CD14-positive monocyte (primary cell): ENCODE data around the gene CUEDC1. TPM values are rescaled to one million over a fixed set of nuclear protein-coding genes. Genes with fewer than 3 reads are reported as not detected.
A peak's percentile ranks its signal among the peaks of the same experiment; 100 is the strongest.

ENCODE experiments used
- DNase-seq, 3 donors: peaks; one replicate each; pipeline ENCODE4 v3.0.0-alpha.2; 2011 to 2022
- H2AFZ ChIP-seq: 2 replicates; pipeline ENCODE4 v1.6.0; 2012; ENCODE audit warnings: mild to moderate bottlenecking, low read depth, low read length, inconsistent platforms; ENCODE audit not compliant: insufficient read depth, poor library complexity, severe bottlenecking
- H3K27ac ChIP-seq, 2 donors: 1 replicate in 1 of 2; 2 replicates in 1 of 2; pipeline ENCODE4 v1.5.1; 2012 to 2013; ENCODE audit warnings: low read length in 2 of 2, control low read depth in 1 of 2, inconsistent platforms in 1 of 2, low read depth in 1 of 2, mild to moderate bottlenecking in 1 of 2
- H3K27me3 ChIP-seq, 2 donors: one replicate each; pipeline versions ENCODE4 v1.6.0 to v1.6.1; 2011 to 2013; ENCODE audit warnings: low read length in 2 of 2; ENCODE audit not compliant: control insufficient read depth in 2 of 2, insufficient read depth in 2 of 2
- H3K36me3 ChIP-seq, 2 donors: replicated peaks in 1 of 2; 1 replicate in 1 of 2; 2 replicates in 1 of 2; pipeline versions ENCODE4 v1.5.1 to v1.6.1; 2012 to 2013; ENCODE audit warnings: low read length in 2 of 2, control low read depth in 1 of 2, inconsistent platforms in 1 of 2, mild to moderate bottlenecking in 1 of 2; ENCODE audit not compliant: insufficient read depth in 2 of 2, control insufficient read depth in 1 of 2
- H3K4me1 ChIP-seq, 2 donors: 1 replicate in 1 of 2; 2 replicates in 1 of 2; pipeline versions ENCODE4 v1.5.1 to v1.6.1; 2012 to 2013; ENCODE audit warnings: low read length in 2 of 2, control low read depth in 1 of 2, inconsistent platforms in 1 of 2, mild to moderate bottlenecking in 1 of 2, moderate library complexity in 1 of 2; ENCODE audit not compliant: insufficient read depth in 2 of 2, control insufficient read depth in 1 of 2
- H3K4me2 ChIP-seq: replicated peaks from 2 replicates; pipeline ENCODE3; 2012; ENCODE audit warnings: low read length, moderate library complexity, mild to moderate bottlenecking; ENCODE audit not compliant: poor library complexity, severe bottlenecking; ENCODE audit errors: extremely low read depth
- H3K4me3 ChIP-seq, 3 experiments: fragments of 200-600 bp in 1 of 3; sonication (generic) in 1 of 3; replicated peaks in 1 of 3; 1 replicate in 2 of 3; 2 replicates in 1 of 3; pipeline ENCODE4 v1.5.1; 2011 to 2013; ENCODE audit warnings: low read length in 3 of 3, mild to moderate bottlenecking in 3 of 3, control low read depth in 2 of 3, low read depth in 2 of 3, inconsistent platforms in 1 of 3, moderate library complexity in 1 of 3
- H3K79me2 ChIP-seq: 2 replicates; pipeline ENCODE4 v1.6.0; 2012; ENCODE audit warnings: mild to moderate bottlenecking, control low read depth, inconsistent platforms, low read length, moderate library complexity; ENCODE audit not compliant: insufficient read depth
- H3K9ac ChIP-seq: 2 replicates; pipeline ENCODE4 v1.6.0; 2017; ENCODE audit warnings: low read length, mild to moderate bottlenecking; ENCODE audit not compliant: insufficient read depth, poor library complexity, severe bottlenecking
- H3K9me3 ChIP-seq, 2 donors: replicated peaks in 1 of 2; 1 replicate in 1 of 2; 2 replicates in 1 of 2; pipeline versions ENCODE4 v1.5.1 to v1.6.1; 2012 to 2013; ENCODE audit warnings: low read length in 2 of 2, control low read depth in 1 of 2; ENCODE audit not compliant: control insufficient read depth in 1 of 2, insufficient read depth in 1 of 2
- H4K20me1 ChIP-seq: 2 replicates; pipeline ENCODE4 v1.6.0; 2012; ENCODE audit warnings: mild to moderate bottlenecking, low read length, control low read depth, moderate library complexity; ENCODE audit not compliant: insufficient read depth
- H3K27ac Mint-ChIP-seq, 7 donors: one replicate each; pipeline ENCODE4 v1.8.0; 2020; ENCODE audit warnings: mild to moderate bottlenecking in 7 of 7, mixed read lengths in 7 of 7, moderate library complexity in 6 of 7, inconsistent platforms in 2 of 7
- H3K27me3 Mint-ChIP-seq, 3 donors: one replicate each; pipeline ENCODE4 v1.8.0; 2021 to 2022; ENCODE audit warnings: low read depth in 3 of 3, mild to moderate bottlenecking in 3 of 3, mixed read lengths in 3 of 3, moderate library complexity in 3 of 3, inconsistent platforms in 1 of 3
- H3K36me3 Mint-ChIP-seq, 2 donors: one replicate each; pipeline ENCODE4 v1.8.0; 2020; ENCODE audit warnings: mixed read lengths in 2 of 2, inconsistent platforms in 1 of 2, mild to moderate bottlenecking in 1 of 2
- H3K4me1 Mint-ChIP-seq: one replicate; pipeline ENCODE4 v1.8.0; 2020; ENCODE audit warnings: mild to moderate bottlenecking, mixed read lengths
- H3K4me3 Mint-ChIP-seq, 2 donors: one replicate each; pipeline ENCODE4 v1.8.0; 2020; ENCODE audit warnings: mild to moderate bottlenecking in 2 of 2, mixed read lengths in 2 of 2, moderate library complexity in 1 of 2
- H3K9me3 Mint-ChIP-seq, 7 donors: one replicate each; pipeline ENCODE4 v1.8.0; 2020 to 2022; ENCODE audit warnings: mixed read lengths in 7 of 7, mild to moderate bottlenecking in 6 of 7, moderate library complexity in 6 of 7, inconsistent platforms in 2 of 7
- WGBS: methylation state at CpG from one replicate; pipeline ENCODE4 v1.1.5; 2013; ENCODE audit warnings: missing lambda C conversion rate; ENCODE audit not compliant: insufficient coverage; 5-methylcytosine and 5-hydroxymethylcytosine counted together
- intact Hi-C, 2 donors: fragments of 100-400 bp; cut with micrococcal nuclease; formaldehyde crosslinking; loops; one replicate each; pipeline versions ENCODE4 v1.15.0 to v1.15.1; 2023
- polyA plus RNA-seq, 3 donors: library from polyadenylated mRNA; depleted of rRNA in 1 of 3; unstranded in 2 of 3; stranded (reverse) in 1 of 3; fragments of 300-500 nt in 2 of 3; fragments of >200 nt in 1 of 3; fragmentation: Illumina TruSeq in 2 of 3; gene quantifications; 1 replicate in 2 of 3; 2 replicates in 1 of 3; pipeline ENCODE4 v1.2.3, GENCODE V29; 2012 to 2021
- TF ChIP-seq, protein P1 (sequence below): fragments of 200-600 bp; IDR thresholded peaks from one replicate; pipeline ENCODE4 v1.8.0; 2022; ENCODE audit warnings: antibody characterized with exemption, mild to moderate bottlenecking

The CUEDC1 gene
- polyA plus RNA-seq, 3 donors, result 4.2 to 31.0 (median 4.3) TPM

- H3K27me3 Mint-ChIP-seq, result peaks cover 0 to 5% (median 0%) of the 10 kb centered on the region in 3 donors
- 88% methylated on average over 1 of the region's 7 CpGs for WGBS
- peak overlapping the region; percentile 96 to 98 for H3K27ac ChIP-seq
These were observed 51.3 kb downstream of the CUEDC1 start for GRCh38 chr17:57903961-57904360.

DNA sequence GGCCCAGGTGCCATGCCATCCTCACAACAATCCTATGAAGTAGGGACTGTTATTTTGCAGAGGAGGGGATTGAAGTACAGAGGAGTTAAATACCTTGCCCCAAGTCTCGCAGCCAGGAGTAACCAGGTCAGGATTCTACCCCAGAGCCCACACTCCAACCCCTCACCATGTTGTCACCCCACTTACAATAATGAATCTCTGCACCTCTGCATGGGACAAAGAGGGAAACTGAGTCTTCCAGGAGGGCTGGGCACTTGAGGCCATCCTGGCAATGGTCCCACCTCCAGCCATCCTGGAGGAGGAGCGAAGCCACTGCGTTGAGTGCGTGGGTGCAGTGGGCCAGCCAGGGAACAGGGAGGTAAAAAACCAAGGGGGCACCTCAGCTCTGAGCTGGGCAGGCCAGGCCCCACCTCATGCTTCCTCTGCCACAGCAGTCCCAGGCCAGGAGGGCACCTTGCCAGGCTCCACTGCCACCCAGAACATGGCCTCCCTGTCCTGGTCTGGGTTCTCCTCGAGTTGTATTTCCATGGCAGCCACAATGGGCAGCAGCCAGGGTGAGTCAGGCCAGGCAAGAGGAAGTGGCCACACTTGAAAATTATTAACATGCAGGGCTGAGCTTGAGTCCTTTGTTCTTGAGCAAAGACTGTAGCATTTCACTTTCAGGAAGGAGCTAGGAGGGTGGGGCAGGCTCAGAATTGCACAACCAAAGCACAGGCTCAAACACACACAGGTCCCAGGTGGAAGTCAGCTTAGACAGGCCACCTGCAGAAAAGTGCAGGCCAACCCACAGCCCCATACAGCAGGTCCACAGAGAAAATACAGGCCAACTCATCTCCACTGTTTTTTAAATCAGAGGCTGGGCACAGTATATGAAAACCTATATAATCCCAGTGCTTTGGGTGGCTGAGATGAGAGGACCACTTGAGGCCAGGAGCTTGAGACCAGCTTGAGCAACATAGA, 52.1 kb downstream of the CUEDC1 start:
- Mint-ChIP-seq H3K4me1 (peaks cover 87% of the 10 kb centered on the region), H3K27me3 (peaks cover 0 to 2% (median 0%) of the 10 kb centered on the region in 3 donors), H3K27ac (peak overlapping the region; percentile 92 to 98 (median 96)), H3K36me3 (peaks cover 2 to 6% of the 10 kb centered on the region in 2 donors), H3K9me3 (peaks cover 0 to 5% (median 0%) of the 10 kb centered on the region in 7 donors), H3K4me3 (peak overlapping the region; percentile 20 to 46)
- peak overlapping the region in 1 of 3 experiments; percentile 29 for H3K4me3 ChIP-seq
- H4K20me1 ChIP-seq, result no peaks in the 10 kb centered on the region
- H3K9ac ChIP-seq, result peak overlapping the region; percentile 67
- 39% methylated on average over 4 of the region's 5 CpGs for WGBS
- peak; percentile 89 to 95 (median 95) for DNase-seq
- H3K27me3 ChIP-seq, result no peaks in the 10 kb centered on the region
- no peaks in the 10 kb centered on the region for H3K9me3 ChIP-seq
- H3K4me1 ChIP-seq, result peaks cover 78 to 91% of the 10 kb centered on the region in 2 donors
- TF ChIP-seq, protein P1, sequence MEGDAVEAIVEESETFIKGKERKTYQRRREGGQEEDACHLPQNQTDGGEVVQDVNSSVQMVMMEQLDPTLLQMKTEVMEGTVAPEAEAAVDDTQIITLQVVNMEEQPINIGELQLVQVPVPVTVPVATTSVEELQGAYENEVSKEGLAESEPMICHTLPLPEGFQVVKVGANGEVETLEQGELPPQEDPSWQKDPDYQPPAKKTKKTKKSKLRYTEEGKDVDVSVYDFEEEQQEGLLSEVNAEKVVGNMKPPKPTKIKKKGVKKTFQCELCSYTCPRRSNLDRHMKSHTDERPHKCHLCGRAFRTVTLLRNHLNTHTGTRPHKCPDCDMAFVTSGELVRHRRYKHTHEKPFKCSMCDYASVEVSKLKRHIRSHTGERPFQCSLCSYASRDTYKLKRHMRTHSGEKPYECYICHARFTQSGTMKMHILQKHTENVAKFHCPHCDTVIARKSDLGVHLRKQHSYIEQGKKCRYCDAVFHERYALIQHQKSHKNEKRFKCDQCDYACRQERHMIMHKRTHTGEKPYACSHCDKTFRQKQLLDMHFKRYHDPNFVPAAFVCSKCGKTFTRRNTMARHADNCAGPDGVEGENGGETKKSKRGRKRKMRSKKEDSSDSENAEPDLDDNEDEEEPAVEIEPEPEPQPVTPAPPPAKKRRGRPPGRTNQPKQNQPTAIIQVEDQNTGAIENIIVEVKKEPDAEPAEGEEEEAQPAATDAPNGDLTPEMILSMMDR, result no peak
- intact Hi-C loops, result loop anchor here in 1 of 2 donors (10.0 kb wide), 1 partner anchor 48 kb away; the partner anchor contains the start of gene MRPS23
- peaks cover 38% of the 10 kb centered on the region for H3K79me2 ChIP-seq
- peak overlapping the region; percentile 27 for H3K4me2 ChIP-seq
- no peaks in the 10 kb centered on the region for H3K36me3 ChIP-seq
- H2AFZ ChIP-seq, result peak overlapping the region; percentile 42
- H3K27ac ChIP-seq, result peak overlapping the region; percentile 96 to 98

More at GRCh38 chr17:57903961-57904360, 51.3 kb downstream of the CUEDC1 start:
- H3K9me3 Mint-ChIP-seq, result peaks cover 0 to 5% (median 0%) of the 10 kb centered on the region in 7 donors
- Histone ChIP-seq H3K79me2 (peaks cover 29% of the 10 kb centered on the region), H3K4me1 (peaks cover 69 to 82% of the 10 kb centered on the region in 2 donors), H3K9me3 (no peaks in the 10 kb centered on the region), H3K9ac (peak overlapping the region; percentile 39), H2AFZ (no peak overlapping the region), H4K20me1 (no peaks in the 10 kb centered on the region), H3K27me3 (no peaks in the 10 kb centered on the region), H3K36me3 (no peaks in the 10 kb centered on the region), H3K4me2 (peak overlapping the region; percentile 27), H3K4me3 (peak overlapping the region in 1 of 3 experiments; percentile 19)
- TF ChIP-seq, protein P1, result no peak
- DNase-seq, result no peak
- H3K4me3 Mint-ChIP-seq, result no peak overlapping the region
- H3K36me3 Mint-ChIP-seq, result peaks cover 2 to 4% of the 10 kb centered on the region in 2 donors
- intact Hi-C loops, result loop anchor here in 1 of 2 donors (10.0 kb wide), 1 partner anchor 49 kb away; the partner anchor contains the start of gene MRPS23
- peak overlapping the region; percentile 92 to 98 (median 96) for H3K27ac Mint-ChIP-seq
- H3K4me1 Mint-ChIP-seq, result peaks cover 85% of the 10 kb centered on the region
